MV-4-11 (cell line): Measurements from ENCODE around the gene FAM174C.

Experiments
- DNase-seq: peaks from one replicate; lab custom pipeline; 2025; lab: John Stamatoyannopoulos, UW

The FAM174C gene

GRCh38 chr19:1273263-1274041, 1.9 kb upstream of the FAM174C start:
- DNase-seq, result peak; percentile 80

- DNase-seq, result peak; percentile 54
These were observed 1.1 kb upstream of the FAM174C start for GRCh38 chr19:1274081-1274851.

GRCh38 chr19:1274852-1275259, 474 bp upstream of the FAM174C start:
- DNase-seq, result peak; percentile 66

- no peak for DNase-seq
These were observed 772 bp downstream of the FAM174C start for GRCh38 chr19:1275976-1276627.

GRCh38 chr19:1276628-1277022, 1.3 kb downstream of the FAM174C start:
- no peak for DNase-seq

- DNase-seq, result no peak
These were observed 1.7 kb downstream of the FAM174C start for GRCh38 chr19:1277061-1277460.

GRCh38 chr19:1278074-1278473, 2.7 kb downstream of the FAM174C start:
- DNase-seq, result no peak

- no peak for DNase-seq
These were observed 3.7 kb downstream of the FAM174C start for GRCh38 chr19:1278713-1279660.

- peak; percentile 79 for DNase-seq
These were observed 4.5 kb downstream of the FAM174C start for GRCh38 chr19:1279782-1280341.

- DNase-seq, result no peak
These were observed 5.6 kb downstream of the FAM174C start for GRCh38 chr19:1280636-1281568.

- DNase-seq, result no peak
These were observed 6.4 kb downstream of the FAM174C start for GRCh38 chr19:1281569-1282287.

- DNase-seq, result no peak
These were observed 7.4 kb downstream of the FAM174C start for GRCh38 chr19:1282588-1283206.

GRCh38 chr19:1283207-1283916, 8.0 kb downstream of the FAM174C start:
- no peak for DNase-seq

GRCh38 chr19:1283917-1284292, 8.6 kb downstream of the FAM174C start:
- DNase-seq, result no peak

GRCh38 chr19:1284293-1284978, 9.1 kb downstream of the FAM174C start:
- DNase-seq, result no peak

- DNase-seq, result no peak
These were observed 9.8 kb downstream of the FAM174C start for GRCh38 chr19:1284979-1285736.

- DNase-seq, result no peak
These were observed 10.5 kb downstream of the FAM174C start, which contains the start of gene EFNA2 for GRCh38 chr19:1285737-1286360. EFNA2 (plus strand) TSS chr19:1285873; CDS start chr19:1286169, 296 bp downstream.
